Iris pigment epithelial cell (primary cell): ENCODE data around the gene RGS9.
"Not testable (repeated sequence)": the region's sequence is repeated elsewhere in the genome, so short reads cannot be mapped to it uniquely, and the experiment has no call there.

Experiments used
- DNase-seq: peaks from one replicate; pipeline ENCODE4 v3.0.0-alpha.2; 2011; ENCODE audit warnings: low read depth

RGS9 gene

DNA sequence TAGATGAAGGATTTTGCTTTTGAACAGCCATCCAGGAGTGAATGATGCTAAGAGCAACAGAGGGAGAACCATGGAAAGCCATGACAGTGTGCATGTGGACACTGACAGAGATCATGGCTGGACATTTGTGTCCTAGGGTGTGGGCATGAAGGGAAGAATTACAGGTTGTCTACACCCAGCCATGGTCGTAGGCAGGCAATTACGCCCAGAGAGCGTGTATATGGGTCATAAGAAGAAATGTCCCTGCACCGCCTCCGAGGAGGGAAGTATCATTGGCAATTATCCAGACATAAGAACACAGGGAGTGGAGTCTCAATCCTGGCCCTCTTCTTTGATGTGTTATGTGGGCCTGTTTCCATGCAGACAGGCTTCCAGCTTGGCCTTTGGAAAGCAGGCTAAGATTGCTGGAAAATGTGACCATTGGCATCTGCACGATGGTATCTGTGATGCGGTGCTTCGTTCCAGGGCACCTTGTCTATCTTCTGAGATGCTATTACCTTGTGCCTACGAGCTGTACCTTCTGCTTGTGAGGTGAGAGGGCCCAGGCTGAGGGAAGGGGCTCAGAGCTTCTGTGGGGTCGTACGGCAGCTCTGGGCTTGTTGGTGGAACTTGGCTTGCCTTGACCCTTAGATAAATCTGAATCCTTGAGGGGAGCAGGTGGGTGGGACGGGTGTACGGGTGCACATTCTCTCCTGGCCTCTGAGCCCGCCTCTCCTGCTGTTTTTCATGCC is 19.8 kb downstream of the RGS9 start:
- no peak for DNase-seq

DNA sequence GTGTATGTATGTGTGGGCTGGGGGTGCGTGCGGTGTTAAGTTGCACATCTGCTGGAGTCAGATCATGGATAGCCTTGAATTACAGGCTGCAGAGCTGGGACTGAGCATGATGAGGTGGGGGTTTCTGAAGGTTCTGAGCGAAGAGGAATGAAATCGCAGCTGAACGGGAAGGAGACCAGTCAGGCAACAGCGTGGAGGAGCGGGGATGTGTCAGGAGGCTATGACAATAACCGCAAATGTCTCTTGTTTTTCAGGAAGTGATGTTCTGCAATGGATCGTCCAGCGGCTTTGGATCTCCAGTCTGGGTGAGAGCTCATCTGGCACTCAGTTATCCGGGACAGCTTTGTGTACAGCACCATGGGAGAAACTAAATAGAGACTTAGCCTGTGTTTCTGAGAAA is 20.9 kb downstream of the RGS9 start:
- peak; percentile 59 for DNase-seq

DNA sequence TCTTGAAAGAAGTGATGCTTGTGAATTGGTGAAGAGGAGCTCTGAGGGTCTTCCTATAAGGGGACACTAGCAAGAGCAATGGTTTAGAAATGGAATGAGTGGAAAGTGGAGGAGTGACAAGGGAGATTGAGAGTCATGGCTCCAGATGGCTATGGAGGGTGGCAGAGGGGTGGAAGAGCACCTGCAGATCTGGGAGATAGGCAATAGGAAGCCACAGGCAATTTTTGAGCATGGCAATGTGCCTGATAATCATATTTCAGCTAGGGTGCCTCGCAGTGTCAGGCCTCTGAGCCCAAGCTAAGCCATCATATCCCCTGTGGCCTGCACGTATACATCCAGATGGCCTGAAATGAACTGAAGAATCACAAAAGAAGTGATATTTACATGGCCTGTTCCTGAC is 21.5 kb downstream of the RGS9 start:
- DNase-seq, result no peak

DNA sequence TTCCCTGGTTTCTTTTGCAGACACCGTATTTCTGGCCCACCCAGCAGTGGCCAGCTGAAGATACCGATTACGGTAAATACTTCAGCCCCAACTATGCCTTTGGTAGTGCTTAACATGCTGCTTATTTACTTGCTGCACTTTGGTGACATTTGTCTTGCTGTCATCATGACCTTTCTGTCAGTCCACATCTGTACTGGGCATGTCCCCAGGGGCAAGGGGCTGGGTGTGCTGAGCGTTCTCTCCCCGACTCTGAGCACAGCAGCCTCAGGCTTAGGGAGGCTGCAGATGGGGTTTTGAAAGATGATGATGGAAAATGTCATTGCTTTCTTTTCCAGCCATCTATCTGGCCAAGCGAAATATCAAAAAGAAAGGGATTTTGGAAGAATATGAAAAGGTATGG is 23.3 kb downstream of the RGS9 start:
- DNase-seq, result no peak

DNA sequence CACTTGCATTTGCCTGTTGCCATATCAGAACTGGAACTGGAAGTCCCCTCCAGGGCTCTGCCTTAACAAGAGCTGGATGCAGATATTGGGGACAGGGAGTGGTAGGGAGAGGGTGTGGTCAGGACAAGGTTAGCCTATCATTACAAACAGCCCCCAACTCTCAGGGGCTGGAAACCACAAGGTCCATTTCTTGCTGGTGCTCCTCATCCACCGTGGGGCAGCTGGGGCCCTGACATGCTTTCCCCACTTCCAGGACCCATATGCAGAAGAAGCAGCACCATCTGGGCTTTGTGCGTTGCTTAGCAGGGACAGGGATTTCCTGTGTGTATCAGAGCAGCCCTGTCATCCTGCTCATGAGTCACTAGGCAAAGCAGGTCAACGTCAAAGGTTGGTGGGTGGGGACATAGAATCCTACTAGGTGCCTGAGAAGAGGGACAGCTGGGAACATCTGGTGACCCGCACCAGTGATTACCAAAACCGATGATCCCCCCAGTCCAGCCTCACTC is 26.9 kb downstream of the RGS9 start:
- DNase-seq, result peak; percentile 73

DNA sequence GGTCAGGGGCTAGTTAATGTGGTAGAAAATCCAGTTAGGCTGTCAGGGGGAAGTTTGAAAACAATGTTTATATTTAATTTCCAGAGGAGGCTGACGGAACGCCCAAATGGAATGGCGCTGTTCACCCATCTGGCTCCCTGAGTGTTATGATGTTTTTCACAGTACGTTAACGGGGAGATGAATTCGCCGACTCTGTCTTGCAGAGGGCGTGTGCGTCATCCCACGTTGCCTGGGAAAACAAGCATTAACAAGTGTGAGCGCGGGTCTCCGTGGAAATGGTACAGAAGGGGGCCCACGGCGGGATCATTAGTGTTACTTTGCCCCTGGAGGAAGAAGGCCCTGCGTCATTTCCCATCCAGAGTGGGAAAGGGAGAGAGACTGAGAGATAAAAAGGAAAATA is 29.6 kb downstream of the RGS9 start:
- DNase-seq, result no peak

DNA sequence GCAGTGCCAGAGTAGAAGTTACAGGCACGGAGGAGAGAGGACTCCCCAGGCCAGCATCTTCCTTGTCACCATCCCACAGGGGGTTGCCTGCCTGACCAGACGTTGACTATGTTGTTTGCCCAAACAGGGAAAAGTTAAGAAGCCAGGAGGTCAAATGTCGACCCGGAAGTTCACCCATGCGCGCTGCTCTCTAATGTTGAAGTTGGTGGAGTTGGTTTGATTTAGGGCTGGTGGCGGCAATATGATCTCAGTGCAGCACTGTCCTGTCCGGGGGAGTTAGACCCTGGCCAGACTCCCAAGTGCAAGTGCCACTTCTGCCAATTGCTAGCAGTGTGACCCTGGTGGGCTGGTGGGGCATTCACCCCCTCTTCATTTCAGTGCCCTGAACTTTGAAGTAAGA is 30.4 kb downstream of the RGS9 start:
- DNase-seq, result no peak

DNA sequence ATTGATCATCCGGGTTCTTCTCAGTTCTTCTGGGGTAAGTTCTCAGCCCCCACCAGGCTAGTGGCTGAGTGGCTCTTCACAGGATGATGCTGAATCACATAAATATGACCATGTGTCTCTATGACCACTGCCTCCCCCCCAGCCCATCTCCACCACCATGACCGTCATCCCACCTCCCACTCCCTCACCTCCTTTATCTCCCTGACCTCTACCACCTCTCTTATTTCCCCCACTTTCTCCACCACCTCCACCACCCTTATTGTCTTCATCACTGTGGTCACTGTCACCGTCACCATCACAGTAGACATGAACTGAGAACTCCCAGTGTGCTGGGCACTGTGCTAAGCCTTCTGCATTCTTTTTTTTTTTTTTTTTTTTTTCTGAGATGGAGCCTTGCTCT is 32.5 kb downstream of the RGS9 start:
- DNase-seq, result no peak

DNA sequence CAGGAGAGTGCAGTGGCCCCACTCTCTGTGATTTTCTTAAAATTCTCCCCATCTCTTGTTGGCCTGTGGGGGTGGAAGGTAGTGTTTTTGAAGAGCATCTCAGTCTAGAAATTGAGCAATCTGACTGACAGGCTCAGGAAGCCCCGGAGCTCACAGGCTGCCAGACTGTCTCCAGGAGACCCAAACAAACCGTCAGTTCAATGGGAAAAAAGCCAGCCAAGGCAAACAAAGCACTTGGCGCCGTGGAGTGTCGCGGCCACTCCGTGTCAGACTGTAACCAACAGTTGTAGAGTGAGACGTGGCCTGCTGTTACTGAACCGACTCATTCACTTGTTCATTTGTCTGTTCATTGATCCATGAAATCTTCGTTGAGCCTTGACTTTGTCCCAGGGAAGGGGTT is 33.7 kb downstream of the RGS9 start:
- DNase-seq, result peak; percentile 80

DNA sequence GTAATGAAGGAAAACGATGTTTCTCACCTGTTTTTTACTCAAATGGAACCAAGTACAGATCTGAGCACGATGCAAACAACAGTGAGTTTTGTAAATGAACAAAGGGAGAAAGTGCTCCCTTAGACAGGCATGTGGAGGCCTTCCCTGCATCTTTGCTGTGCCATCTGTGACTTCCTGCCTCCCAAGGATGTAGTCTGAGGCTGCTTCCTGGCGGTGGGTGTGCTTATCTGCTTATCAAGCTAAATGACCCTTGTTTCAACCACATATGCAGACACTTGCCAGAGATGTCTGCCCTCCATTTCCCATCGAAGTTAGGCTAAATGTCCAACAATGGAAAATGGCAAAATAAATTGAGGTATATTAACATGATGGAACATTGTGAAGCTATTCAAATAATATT is 34.6 kb downstream of the RGS9 start:
- no peak for DNase-seq

DNA sequence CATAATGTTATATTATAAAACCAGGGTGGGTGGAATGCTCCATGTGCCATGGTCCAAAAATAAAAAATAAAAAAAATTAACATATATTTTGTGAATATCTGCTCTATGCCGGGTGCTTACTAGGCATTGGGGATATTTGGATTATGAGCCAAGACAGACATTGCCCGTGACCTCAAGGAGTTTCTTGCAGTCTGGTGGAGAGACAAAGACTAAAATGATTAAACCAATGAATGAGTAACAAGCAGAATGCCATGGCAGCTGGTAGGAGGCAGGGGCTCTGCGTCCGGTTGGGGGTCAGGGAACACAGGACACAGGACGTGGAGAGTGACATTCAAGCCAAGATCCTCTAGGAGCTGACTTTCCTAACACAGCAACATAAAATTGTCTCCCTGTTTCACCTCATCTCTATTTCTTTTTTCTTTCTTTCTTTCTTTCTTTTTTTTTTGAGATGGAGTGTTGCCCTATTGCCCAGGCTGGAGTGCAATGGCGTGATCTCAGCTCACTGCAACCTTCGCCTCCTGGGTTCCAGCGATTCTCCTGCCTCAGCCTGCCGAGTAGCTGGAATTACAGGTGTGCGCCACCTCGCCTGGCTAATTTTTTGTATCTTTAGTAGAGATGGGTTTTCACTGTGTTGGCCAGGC is 35.4 kb downstream of the RGS9 start:
- DNase-seq, result no peak

DNA sequence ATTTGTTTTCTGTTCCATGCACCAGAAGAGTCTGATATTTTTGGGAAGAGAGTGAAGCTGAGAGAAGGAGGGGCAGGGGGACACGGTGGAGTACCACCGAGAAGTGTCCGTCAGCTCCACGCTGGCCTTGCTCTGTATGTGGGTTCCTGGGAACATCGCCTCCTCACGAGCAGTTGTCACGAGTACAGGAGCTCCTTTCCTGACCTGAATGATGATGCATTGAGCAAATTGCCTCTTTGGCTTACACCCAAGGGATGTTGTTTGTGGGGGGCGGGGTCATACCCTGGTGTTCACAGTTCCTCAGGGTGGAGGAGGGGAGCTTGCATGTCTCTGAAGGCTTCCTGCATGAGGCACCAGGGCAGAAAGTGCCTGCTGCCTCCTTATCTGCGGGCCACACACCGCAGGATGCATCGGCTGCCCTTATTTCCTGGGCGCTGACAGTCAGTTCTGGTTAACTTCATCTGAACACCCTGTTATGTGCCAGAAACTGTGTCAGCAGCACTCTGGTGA is 36.2 kb downstream of the RGS9 start:
- DNase-seq, result peak; percentile 70

DNA sequence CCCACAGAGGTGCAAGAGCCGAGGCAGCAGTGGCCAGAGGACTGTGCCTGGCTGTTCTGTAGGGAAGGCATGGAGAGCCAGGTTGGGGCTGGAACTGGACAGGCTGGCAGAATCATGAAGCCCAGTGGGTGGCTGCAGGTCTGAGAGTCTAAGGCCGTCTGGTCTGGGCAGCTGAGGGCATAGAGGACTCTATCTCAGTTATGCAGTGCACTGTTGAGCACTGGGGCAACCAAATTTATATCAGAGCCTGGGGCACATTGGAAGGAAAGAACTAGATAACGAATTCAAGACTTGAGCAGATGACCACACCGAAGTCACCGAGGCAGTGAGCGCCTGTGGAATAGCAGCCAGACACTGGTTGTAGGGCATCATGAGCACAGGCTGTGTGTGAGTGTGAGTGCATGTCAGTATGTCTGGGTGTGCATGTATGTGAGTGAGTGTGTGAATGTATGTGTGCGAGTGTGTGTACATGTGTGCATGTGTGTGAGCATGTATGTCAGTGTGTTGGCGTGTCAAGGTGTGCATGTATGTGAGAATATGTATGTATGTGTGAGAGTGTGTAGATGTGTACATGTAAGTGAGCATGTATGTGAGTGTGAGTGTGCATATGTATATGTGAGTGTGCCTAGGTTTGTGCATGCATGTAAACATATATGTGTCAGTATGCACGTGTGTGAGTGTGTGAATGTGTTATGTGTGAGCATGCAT is 37.0 kb downstream of the RGS9 start:
- no peak for DNase-seq

DNA sequence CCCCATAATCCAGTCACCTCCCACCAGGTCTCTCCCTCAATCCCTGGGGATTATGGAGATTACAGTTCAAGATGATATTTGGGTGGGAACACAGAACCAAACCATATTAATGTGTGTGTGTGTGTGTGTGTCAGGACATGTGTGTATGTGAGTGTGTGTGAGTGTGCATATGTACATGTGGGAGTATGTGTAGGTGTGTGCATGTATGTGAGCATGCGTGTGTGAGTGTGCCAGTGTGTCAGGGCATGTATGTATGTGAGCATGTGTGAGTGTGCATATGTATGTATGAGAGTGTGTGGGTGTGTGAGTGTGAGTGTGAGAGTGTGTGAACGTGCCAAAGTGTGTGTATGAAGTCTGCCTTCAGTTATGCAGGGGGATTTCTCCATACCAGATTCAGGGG is 37.8 kb downstream of the RGS9 start:
- DNase-seq, result no peak

DNA sequence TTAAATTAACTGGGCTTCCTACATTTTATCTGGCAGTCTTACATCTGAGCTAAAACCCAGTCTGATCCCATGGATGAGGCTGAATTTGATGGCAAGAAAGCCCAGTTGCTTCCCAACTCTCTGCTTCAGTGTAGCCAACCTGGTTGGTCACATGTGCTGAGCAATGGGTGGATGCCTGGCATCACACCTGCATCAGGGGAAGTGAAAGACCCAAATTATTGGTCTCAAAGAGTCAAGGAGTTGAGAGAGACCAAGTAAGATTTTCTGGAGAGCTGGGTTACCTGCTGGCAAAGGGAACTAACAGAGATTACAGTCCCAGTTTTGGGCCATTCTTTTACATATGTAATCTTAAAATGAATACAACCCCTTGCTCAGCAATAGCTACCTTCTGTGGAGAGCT is 38.8 kb downstream of the RGS9 start:
- DNase-seq, result no peak

DNA sequence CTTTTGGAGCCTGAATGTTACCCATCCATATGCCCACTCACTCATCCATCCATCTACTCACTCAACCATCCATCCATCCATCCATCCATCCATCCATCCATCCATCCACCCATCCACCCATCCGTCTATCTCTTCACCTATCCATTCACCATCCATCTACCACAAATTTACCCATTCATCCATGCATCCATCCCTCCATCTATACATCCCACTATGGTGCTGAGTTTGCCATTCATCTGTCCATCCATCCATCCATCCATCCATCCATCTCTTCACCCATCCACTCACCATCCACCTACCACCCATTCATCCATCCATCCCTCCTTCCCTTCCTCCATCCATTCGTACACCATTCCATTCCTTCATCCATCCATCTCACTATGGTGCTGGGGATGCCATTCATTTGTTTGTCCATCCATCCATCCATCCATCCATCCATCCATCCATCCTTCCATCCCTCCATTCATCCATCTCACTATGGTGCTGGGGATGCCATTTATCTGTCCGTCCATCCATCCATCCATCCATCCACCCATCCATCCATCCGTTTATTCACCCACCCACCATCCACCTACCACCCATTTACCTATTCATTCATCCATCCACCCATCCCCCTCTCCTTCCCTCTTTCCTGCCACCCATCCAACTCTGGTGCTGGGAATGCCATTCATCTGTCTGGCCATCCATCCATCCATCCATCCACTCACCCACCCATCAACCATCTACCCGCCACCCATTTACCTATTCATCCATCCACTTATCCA is 39.7 kb downstream of the RGS9 start:
- DNase-seq, result no peak

DNA sequence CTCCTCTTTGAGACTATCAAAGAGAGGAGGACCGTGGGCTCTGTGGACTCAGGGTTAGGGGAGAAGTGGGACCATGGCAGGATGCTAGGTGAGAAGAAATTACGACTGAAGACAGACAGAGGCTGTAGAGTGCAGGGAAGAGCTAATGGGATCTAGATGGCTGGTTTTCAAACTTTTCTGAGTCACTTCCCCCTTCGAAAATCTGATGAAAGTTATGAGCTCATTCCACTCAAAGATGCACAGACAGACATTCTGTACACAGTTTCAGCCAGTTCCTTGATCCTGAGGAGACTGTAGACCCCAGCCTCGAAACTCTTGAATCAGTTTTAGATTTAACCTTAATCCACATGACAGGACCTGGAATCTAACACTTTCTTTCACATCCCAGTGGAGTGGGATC is 40.7 kb downstream of the RGS9 start:
- peak; percentile 80 for DNase-seq

DNA sequence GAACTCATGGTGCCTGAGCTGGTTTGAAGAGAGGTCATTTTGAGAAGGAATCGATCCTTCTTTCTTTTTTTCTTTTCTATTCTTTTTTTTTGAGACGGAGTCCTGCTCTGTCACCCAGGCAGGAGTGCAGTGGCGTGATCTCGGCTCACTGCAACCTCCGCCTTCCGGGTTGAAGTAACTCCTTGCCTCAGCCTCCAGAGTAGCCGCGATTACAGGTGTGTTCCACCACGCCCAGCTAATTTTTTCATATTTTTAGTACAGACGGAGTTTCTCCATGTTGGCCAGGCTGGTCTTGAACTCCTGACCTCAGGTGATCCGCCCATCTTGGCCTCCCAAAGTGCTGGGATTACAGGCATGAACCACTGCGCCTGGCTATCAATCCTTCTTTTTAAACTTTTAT is 43.1 kb downstream of the RGS9 start:
- not testable (repeated sequence) for DNase-seq

DNA sequence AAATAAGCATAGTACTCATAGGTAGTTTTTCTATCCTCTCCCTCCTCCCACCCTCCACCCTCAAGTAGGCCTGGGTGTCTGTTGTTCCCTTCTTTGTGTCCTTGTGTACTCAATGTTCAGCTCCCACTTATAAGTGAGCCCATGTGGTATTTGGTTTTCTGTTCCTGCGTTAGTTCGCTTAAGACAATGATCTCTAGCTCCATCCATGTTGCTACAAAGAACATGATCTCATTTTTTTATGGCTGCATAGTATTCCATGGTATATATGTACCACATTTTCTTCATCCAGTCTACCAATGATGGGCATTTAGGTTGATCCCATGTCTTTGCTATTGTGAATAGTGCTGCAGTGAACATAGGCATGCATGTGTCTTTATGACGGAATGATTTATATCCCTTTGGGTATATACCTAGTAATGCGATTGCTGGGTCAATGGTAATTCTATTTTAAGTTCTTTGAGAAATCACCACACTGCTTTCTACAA is 43.6 kb downstream of the RGS9 start:
- not testable (repeated sequence) for DNase-seq

DNA sequence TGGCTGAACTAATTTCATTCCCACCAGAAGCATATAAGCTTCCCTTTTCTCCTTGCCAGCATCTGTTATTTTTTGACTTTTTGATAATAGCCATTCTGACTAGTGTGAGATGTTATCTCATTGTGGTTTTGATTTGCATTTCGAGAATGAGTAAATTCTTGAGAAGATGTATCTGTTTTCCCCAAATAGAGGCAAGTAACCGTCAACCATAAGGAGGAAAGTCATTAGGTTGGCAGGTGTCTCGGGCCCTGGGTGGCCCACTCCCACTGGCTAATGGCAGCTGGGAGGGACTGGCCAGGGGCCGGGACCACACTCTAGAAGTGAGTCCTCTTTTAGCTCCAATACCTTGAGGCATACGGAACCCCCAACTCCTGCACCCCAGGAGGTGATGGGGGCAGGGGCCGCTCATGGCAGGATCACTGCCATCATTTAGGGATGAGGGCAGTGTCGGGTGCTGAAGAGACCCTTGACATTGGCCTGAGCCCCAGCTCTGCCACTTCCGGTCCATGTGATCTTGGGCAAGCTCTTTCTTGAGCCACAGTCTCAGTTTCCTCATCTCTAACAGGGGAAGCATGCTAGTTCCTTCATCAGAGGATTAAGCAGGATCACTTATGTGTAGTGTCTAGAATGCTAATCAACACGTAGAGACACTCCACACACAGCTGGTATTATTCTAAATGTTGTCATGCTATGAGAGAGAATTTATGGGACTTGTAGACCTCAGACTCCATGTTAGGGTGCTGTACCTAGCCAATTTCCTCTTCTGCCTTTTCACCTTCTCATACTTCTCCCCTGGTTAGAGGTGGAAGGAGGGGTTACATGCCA is 44.3 kb downstream of the RGS9 start:
- no peak for DNase-seq

DNA sequence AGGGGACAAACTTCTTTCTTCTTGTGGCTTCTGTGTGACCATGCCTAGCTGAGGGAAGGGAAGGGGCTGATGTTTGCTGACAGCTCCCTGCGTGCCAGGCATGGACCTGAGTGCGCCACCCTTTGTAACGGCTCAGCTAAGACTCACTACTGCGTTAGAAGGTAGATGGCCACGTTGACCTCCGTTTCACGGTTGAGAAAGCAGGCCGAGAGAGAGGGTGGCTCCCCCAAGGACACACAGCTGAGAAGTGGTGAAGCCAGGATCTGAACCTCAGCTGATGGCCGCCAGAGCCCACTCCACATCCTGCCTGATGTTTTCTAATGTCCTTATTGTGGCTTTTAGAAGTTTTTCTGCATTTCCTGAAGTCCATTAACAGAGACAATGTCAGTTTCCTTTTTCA is 45.1 kb downstream of the RGS9 start:
- no peak for DNase-seq
